SU-DHL-6 (cell line): ENCODE results near the gene OLFML2B.

Source experiments
- EZH2phosphoT487 ChIP-seq: fragments of 200-600 bp; sonication (generic), shearing (Covaris generic); conservative IDR thresholded peaks from 2 replicates; pipeline ENCODE4 v1.6.1; 2018; ENCODE audit warnings: mild to moderate bottlenecking, antibody characterized with exemption, low read length, moderate library complexity, mixed read lengths
- TF ChIP-seq, protein P1 (sequence below): fragments of 200-600 bp; sonication (generic); IDR thresholded peaks from one replicate; pipeline ENCODE4 v1.5.1; 2017; ENCODE audit warnings: antibody characterized with exemption, mild to moderate bottlenecking, low read length, moderate library complexity; ENCODE audit not compliant: insufficient read depth, poor library complexity, severe bottlenecking

DNA sequence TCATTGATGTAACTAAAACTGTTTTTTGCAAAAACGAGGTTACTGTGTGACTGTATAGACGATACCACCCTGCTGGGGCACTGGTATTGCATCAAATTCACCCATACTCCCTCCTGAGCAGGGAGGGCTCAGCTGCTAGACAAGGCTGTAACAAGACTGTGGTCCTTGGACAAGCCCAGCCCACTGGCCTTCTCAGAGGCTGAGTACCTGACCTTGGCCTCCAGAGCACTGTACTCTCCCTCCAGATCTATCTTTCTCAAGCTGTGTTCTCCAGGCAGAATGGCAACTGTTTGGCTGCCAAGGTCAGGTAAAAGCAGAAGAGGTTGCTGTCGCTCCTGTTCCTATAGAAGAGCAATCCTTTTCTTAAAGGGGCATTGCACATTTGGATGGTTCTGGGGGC, 8.5 kb downstream of the OLFML2B start:
- TF ChIP-seq, protein P1, sequence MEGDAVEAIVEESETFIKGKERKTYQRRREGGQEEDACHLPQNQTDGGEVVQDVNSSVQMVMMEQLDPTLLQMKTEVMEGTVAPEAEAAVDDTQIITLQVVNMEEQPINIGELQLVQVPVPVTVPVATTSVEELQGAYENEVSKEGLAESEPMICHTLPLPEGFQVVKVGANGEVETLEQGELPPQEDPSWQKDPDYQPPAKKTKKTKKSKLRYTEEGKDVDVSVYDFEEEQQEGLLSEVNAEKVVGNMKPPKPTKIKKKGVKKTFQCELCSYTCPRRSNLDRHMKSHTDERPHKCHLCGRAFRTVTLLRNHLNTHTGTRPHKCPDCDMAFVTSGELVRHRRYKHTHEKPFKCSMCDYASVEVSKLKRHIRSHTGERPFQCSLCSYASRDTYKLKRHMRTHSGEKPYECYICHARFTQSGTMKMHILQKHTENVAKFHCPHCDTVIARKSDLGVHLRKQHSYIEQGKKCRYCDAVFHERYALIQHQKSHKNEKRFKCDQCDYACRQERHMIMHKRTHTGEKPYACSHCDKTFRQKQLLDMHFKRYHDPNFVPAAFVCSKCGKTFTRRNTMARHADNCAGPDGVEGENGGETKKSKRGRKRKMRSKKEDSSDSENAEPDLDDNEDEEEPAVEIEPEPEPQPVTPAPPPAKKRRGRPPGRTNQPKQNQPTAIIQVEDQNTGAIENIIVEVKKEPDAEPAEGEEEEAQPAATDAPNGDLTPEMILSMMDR: no peak
- TF ChIP-seq EZH2phosphoT487: no peak
